ENCODE measurements around the gene TULP4.
"Not testable (repeated sequence)": the region's sequence is repeated elsewhere in the genome, so short reads cannot be mapped to it uniquely, and the experiment has no call there.

Gene TULP4

DNA sequence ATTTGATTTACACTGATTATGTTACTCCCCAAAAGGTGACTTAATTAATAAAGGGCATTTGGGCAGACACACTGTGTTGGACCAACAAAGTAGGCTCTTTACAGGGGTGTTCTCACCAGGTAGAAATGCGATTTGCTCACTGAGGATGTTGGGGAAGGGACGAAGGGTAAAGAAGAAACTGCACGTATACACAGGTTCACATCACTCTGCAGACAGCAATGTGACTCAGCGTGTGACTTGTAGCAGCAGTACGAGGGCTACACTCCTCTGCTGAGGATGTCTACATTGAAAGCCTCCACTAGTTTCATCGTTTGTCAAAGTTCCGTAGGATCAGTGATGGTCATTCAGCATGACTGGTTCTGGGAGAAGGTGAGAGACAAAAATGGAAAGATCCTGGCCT, 194.9 kb downstream of the TULP4 start:
- DNase-seq, result no peak

DNA sequence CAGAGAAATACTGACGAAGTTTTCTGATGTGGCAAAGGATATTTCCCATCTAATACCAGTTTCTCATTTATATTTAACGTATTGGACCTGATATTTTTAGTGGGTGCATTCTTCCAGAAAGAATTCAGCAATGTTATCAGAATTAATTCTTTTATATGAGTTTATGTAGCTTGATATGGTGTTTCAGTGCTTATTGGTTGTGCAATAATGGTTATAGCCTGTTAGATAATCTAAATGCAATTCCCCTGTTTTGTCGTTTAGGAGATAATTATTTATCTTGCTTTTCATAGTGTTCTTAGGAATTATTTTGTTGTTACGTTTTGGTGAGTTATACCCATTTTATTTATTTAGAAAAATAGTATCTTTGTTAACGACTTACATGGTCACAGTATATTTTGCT, 196.2 kb downstream of the TULP4 start:
- DNase-seq, result no peak

DNA sequence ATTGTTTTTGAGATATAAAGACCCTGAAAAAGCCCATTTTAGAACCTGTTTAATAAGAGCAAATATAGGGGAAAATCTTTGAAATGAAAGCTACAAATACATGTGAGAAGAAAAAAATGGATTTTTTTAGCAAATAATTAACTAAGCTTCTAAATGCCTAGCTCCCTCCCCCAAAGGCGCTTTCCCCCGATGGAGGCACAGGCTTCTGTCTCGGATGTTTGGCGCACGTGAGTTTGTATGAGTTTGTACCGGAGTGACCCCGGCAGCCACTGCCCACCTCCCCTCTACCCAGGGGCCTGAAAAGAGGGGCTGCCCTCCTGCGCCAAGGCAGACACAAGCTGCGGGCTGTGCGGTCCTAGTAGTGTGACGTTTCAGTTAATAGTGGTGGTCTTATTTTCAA, 197.2 kb downstream of the TULP4 start:
- DNase-seq, result no peak

DNA sequence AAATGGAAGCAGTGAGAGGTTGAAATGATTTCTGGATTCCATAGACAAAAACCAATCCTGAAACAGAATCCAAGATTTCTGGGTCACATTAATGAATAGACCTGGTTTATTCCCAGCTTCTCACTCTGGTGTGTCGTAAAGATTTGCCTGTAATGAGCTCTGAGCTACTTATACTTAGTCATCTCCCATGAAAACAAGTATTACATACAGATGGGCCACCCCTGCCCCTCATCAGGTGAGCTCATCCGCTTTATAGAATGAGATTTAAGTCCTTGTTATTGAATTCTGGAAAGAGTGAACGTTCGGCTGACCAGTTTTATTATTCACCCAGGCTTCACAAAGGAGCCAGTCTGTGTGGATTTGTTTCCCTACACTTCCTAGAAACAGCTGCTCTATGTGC, 200.5 kb downstream of the TULP4 start:
- DNase-seq, result no peak

DNA sequence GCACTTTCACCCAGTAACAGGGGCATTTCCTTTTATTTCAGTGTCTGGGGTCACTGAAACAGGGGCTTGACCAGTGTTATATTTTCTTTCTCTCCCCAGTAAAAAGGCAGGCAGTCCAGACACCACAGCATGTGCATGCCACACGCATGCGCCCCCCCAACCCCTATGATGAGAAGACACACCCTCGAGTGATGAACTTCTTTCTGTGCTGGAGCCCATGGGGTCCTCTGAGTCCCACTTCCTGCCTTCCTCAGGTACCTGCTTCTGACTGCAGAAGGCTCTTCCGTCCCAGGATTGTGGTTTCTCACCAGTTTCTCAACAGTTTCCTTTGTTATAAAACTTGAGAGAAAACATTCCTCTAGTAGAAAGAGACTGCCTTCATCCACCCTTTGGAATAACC, 201.9 kb downstream of the TULP4 start:
- DNase-seq, result no peak

DNA sequence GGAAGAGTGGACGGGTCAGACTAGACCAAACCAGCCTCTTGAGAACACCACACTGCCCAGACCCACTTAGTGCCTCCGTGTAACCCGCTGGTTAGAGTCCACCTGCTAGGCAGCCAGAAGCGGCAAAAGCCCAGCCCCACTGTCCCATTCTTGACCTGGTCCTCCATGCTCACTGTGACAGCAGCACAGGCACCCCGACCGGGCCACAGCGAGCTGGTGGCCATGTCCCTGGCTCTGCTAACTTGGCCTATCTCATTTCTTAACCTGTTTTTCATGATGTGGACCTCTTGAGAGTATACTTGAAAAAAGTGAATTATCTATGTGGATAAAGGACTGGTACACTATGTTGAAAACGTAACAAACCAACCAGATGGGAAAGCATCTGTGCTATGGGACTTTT, 202.7 kb downstream of the TULP4 start:
- DNase-seq, result no peak

DNA sequence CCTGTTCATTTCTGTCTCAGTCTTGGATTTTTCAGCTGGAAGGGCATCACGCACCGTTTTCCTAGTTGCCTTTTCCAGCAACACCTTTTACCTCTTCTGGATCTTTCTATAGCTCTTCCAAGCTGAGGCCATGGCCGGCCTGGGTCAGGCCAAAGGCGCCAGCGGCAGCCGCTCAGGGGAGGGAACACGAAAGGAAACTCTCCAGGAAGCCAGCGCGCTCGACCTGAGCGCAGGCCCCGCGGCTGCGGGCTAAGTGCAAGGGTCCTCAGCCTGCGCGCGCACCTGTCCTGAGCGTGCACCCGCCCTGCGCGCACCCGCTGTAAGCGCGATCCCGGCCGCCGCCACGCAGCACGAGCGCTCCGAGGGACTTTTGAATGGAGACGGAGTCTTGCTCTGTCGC, 203.8 kb downstream of the TULP4 start:
- no peak for DNase-seq

DNA sequence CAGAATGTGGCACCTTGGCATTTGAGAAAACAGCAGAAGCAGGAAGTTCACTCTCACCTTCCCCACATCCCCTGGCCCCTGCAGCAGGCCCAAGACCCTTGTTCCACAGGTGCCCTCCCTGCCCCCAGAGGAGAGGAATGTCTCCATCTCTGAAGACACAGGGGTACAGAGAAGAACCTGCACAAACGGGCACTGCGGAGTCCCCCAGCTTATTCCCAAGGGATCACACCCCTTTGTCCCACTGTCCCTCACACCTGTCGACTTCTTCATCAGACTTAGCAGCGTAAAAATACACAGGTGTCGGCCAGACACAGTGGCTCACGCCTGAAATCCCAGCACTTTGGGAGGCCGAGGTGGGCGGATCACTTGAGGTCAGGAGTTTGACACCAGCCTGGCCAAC, 204.8 kb downstream of the TULP4 start:
- no peak for DNase-seq

DNA sequence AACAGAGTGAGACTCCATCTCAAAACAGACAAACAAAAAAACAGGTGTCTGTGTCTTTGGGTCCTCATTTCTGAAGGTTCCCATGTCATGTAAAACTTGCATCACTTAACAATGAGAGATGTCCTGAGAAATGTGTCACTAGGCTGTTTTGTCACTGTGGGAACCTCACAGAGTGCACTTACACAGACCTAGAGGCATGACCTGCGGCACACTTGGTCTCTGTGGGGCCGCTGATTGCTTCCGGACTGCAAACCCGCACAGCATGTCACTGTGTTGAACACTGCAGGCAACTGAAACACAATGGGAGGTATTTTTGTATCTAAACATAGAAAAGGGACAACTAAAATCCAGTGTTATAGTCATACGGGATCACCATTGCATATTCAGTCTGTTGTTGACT, 205.3 kb downstream of the TULP4 start:
- no peak for DNase-seq

DNA sequence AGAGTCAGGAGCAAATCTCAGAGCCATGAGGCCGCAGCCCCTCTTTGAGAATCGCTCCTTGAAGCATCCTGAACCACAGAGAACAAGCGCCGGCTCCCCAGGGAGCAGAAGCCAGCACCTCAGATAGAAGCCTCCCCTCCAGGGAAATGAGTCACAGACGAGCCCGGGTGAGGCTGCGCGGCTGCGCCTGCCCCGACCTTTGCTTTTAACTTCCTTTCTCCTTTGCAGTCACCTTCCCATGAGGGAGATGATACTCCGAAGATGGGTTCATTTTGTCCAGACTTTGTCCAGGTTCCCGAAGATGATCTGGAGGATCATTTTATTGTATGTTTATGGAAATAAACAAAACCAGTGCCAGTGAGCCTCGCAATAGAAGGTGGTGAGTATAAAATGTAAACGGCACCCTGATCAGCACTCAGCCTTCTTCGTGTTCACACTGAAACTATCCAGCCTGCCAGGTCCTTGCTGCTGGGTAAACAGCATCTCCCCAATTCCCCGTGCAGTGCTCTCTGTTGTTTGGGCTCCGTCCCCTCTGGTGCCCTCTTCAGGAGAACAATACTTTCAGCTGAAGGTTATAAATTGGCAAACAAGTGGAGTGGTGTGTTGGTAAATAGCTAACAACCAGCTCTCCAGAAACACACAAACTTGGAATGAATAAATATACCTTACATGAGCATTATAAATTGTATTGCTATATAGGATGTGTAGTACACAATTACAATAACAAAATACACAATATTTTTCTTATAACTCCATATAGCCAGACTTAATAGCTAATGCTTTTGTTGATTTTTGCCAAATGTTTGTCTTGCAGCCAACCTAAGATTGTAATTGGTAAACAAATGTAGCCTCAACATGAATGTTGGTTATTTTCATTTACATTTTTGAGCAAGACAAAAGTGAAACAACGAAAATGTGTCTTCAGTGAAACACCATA, 206.2 kb downstream of the TULP4 start:
- peak; percentile 54 for DNase-seq

DNA sequence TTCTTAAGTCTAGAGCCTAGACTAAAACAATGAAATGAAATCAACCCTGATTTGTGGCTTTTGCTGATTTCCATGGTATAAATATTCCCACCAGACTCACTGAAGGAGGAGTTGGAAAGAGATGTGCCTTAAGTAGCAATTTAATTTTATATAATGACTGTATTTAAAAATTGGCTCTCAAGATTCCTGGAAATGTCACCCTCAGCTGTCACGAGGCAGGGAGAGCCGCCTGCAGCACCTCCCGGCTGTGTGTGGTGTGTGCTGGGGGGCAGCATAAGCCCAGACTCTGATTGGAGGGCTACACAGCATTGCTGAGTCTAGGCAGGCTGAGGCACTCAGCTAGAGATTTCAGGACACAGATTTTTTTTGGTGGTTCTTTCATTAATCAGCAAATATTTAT, 207.0 kb downstream of the TULP4 start:
- DNase-seq, result no peak

DNA sequence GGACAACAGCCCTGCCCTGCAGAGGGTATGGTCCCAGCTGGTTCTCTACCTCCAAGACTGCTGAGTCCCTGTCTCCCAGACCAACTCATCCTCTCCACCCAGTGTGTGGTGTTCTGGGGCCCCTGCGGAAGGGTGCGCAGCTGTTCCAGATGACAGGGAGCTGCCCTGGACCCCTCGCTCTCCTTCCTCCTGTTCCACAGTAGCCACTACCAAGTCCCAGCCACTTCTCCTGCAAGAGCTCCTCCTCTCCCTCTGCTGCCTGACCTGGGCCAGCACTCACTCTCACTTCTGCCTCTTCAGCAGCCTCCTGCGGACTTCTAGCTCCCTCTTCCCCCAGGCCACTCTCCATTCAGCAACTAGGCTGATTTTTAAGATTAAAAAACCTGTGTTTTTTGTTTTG, 207.5 kb downstream of the TULP4 start:
- DNase-seq, result no peak

DNA sequence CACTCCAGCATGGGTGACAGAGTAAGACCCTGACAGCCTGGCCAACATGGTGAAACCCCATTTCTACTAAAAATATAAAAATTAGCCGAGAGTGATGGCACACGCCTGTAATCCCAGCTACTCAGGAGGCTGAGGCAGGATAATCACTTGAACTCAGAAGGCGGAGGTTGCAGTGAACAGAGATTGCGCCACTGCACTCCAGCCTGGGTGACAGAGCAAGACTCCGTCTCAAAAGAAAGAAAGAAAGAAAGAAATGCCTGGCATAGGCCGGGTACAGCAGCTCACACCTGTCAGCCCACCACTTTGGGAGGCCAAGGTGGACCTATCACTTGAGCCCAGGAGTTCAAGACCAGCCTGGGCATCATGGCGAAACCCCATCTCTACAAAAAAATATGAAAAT, 208.7 kb downstream of the TULP4 start:
- not testable (repeated sequence) for DNase-seq

DNA sequence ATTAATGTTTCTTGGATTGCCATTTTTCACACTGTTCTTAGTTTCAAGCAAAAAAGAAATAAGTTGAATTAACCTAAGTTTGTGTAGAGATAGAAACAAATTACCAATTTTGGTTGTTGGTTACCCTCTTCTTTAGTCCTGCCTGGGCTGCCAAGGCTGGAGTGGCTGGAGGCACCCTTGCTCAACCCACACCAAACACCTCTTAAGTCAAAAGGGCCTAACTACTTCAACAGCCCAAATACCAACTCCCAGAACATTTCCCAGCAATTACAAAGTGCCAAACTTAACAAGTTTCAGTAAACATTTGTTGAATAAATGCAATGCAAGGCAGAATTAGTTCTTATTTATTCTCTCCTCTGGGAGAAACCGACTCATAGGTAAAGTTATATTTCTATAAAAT, 209.5 kb downstream of the TULP4 start:
- no peak for DNase-seq

DNA sequence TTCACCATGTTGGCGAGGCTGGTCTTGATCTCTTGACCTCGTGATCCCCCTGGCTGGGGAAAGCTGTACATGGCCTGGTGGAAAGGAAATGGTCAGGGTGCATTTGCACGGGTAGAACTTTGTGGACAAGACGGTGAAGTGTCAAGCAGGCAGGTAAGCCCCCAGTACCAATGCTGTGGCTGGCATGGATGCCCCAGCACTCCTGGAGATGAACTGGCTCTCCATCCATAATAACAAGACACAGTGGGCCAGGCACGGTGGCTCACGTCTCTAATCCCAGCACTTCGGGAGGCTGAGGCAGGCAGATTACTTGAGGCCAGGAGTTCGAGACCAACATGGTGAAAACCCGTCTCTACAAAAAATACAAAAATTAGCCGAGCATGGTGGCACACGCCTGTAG, 210.4 kb downstream of the TULP4 start:
- no peak for DNase-seq

DNA sequence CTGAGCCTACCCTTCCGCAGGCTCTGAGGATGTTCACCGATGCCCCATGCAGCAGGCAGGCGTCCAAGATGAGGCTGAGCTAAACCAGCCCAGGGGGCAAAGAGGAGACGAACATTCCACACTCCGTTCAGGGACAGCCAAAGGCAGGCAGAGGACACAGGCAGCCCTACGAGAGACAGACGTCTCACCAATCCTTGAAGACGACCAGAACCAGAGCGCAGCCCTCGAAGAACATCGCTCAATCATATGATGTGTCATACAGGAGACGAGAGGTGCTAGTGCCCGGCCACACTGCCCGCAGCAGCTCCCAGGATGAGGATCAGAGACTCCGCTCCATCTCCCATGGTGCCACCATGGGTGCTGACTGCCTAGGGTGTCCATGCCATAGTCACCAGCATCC, 212.0 kb downstream of the TULP4 start:
- DNase-seq, result no peak

DNA sequence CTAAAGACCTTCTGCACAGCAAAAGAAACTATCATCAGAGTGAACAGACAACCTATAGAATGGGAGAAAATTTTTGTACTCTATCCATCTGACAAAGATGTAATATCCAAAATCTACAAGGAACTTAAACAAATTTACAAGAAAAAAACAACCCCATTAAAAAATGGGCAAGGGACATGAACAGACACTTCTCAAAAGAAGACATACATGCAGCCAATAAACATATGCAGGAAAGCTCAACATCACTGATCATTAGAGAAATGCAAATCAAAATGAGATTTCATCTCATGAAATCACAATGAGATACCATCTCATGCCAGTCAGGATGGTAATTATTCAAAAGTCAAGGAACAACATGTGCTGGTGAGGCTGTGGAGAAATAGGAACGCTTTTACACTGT, 215.6 kb downstream of the TULP4 start:
- DNase-seq, result not testable (repeated sequence)

DNA sequence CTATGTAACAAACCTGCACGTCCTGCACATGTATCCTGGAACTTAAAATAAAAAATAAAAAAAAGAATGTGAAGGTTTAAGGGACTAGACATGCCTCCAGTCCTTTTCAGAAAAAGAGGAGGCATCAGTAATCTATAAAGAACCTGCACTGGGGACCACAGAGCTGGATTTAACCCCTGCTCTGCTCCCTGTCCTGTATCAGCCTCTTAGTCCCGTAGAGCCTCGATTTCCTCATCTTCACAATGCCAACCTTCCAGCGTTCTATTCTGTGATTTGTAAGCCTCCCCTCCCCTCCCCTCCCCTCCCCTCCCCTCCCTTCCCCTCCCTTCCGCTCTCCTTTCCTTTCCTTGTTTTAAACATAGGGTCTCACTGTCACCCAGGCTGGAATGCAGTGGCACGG, 216.6 kb downstream of the TULP4 start:
- no peak for DNase-seq

DNA sequence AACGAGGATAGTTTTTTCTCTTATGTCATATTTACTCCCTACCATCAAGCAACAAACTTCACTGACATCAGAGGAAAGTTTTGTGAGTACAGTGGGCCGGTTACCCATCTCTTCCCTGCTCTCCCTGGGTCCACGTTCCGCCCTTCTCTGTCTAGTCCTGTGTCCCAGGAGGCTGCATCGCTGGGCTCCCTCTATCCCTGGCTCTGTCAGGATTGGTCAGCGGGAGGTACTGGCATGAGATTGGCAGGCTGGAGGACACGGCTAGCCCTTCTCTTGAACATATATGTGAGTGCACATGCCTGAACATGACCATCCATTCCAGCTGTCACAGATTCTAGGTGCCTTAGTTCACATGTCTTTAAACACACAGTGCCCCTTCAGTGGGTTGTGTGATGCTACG, 217.4 kb downstream of the TULP4 start:
- DNase-seq, result no peak

DNA sequence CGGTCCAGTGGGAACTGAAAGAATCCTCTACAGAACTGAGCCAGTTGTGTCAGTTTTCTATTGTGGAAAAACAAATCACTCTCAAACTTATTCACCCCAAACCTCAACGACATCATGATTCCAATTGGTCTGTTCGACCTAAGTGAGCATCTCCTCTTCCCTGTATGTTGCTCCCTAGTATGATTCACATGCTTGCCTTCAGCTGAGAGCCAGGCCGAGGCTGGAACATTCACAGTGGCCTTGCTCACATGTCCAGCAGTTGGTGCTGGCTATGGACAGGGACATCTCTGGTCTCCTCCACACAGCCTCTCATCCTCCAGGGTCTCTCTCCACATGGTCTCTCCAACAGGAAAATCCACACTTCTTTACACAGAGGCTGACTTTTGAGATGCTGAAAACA, 219.3 kb downstream of the TULP4 start:
- no peak for DNase-seq

DNA sequence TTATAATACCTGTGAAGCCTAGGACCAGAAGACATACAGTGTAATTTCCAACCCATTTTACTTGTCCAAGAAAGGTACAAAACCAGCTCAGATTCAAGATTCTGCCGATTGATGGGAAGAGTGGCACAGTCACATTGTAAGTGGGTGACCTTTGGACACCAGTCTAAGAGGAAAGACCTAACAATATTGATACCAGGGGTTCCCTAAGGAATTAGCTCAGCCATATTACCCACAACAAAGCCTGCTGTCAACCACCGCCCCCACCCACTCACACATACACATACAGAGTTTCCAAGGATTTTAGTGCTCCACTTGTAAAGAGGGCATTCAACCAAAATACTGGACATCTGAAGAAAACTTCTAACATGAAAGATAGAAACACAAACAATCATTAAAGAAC, 219.7 kb downstream of the TULP4 start:
- DNase-seq, result no peak

DNA sequence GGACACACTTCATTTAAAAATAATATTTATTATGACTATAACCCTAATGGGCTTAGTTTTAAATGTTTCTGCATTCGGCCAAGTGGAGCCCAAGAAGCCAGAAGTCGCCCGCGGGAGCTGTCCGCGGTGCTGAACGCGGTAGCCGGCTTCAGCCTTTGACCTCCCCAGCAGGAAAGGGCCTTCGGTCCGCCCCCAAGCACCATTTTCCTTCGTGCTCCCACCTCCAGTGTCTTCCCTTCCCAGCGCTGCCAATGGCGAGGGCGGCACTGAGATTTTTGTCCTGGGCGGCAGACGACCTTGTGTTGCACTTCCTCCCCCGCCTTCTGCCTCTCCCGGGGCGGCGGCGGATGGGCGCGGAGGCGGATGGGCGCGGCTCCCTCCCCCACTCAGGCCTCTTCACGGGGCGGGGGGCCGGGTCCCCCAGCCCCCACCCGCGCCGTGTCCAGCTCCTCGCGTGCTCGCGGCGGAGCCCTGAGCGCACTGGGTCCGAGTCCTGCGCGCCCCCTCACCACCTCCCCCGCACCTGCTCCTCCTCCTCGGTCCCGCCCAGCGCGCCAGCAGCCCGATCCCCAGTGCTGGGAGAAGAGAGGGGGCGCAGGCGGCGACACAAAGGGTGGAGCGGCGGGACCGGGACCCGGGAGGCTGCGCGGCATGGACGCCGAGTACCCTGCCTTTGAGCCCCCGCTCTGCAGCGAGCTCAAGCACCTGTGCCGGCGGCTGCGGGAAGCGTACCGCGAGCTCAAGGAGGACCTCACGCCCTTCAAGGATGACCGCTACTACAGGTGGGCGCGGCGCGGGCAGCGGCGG, 224.0 kb downstream of the TULP4 start:
- DNase-seq, result peak; percentile 48

DNA sequence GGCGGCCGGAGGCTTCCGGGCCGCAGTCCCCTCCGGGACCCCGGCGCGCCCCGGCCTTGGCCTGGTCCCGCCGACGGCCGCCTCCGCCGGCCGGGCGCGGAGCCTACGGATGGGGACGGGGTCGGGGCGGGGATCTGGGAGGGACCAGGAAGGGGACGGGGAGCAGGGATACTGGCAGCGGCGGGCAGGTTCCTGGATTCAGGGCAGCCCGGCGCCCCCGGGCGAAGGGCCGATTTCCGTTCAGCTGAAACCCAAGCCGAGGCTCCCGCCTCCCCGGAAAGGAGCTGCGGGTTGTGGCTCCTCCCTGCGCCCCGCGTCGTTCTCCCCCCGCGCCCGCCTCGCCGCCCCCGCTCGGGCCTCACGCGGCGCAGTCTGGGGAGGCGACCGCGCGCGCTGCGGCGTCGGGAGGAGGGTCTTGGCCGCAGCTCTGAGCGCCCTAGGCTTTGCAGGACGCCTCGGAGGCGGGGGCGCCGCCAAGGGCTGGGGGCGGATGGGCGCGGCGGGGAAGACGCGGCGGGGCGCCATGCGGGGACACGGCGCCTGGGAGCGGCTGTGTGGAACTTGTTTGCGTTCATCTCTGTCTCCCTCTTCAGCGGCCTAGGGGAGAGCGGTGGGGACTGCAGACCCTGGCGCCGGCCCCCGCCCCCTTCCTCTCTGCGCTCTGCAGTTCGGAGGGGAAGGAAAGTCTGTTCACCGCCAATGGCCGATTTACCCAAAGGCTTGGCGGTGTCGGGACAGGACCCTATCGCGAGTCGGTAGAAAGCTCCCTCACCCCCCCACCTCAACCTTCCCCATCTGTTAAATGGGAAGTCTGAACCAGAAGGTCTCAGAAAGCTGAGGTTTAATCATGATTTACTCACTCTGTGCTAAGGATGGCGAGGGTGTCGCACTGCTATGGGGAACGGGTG, 224.9 kb downstream of the TULP4 start:
- peak; percentile 41 for DNase-seq

Measured in NCI-H1694 treated with DMSO at 0.1 percent for 48 hours (cell line).